HL-60 (cell line): ENCODE results near the gene CPNE4.

Experiments used
- DNase-seq, 2 experiments: peaks; one replicate each; pipeline ENCODE4 v3.0.0-alpha.2; 2010 to 2020; ENCODE audit warnings: low read depth in 1 of 2, low spot score in 1 of 2
- H3K27ac ChIP-seq: fragments of 250-450 bp; sonication (Bioruptor Pico); replicated peaks from 2 replicates; pipeline ENCODE4 v1.5.1; 2020; ENCODE audit warnings: mild to moderate bottlenecking, moderate library complexity
- H3K27me3 ChIP-seq: fragments of 250-450 bp; sonication (Bioruptor Pico); 2 replicates; pipeline ENCODE4 v1.5.1; 2021; ENCODE audit warnings: mild to moderate bottlenecking, moderate library complexity; ENCODE audit not compliant: insufficient read depth, poor library complexity, severe bottlenecking
- H3K4me3 ChIP-seq: replicated peaks from 2 replicates; pipeline ENCODE4 v1.5.1; 2011; ENCODE audit warnings: mild to moderate bottlenecking, control low read depth, low read length; ENCODE audit not compliant: insufficient read depth
- CTCF ChIP-seq: IDR thresholded peaks from one replicate; pipeline ENCODE4 v1.5.1; 2011; ENCODE audit warnings: low read length, control low read depth, inconsistent platforms; ENCODE audit not compliant: insufficient read depth
- GABPA ChIP-seq: IDR thresholded peaks from 2 replicates; pipeline ENCODE4 v1.6.1; 2012; ENCODE audit warnings: low read depth
- POLR2AphosphoS5 ChIP-seq: IDR thresholded peaks from 2 replicates; pipeline ENCODE4 v1.6.1; 2012; ENCODE audit warnings: low read depth
- REST ChIP-seq: IDR thresholded peaks from 2 replicates; pipeline ENCODE4 v1.6.1; 2012; ENCODE audit warnings: low read depth; ENCODE audit not compliant: insufficient replicate concordance
- SPI1 ChIP-seq: IDR thresholded peaks from 2 replicates; pipeline ENCODE4 v1.6.1; 2012; ENCODE audit warnings: low read depth, mild to moderate bottlenecking, borderline replicate concordance

The CPNE4 gene

GRCh38 chr3:131690800-131691199, 344.0 kb downstream of the CPNE4 start:
- Histone ChIP-seq H3K27ac (no peak overlapping the region), H3K27me3 (no peaks in the 10 kb centered on the region), H3K4me3 (no peak overlapping the region)
- no peak for DNase-seq
- TF ChIP-seq GABPA (no peak), REST (no peak)

GRCh38 chr3:131688370-131688769, 346.4 kb downstream of the CPNE4 start:
- TF ChIP-seq POLR2AphosphoS5 (no peak), CTCF (no peak), GABPA (no peak), SPI1 (no peak), REST (no peak)
- no peak overlapping the region for H3K4me3 ChIP-seq
- no peak overlapping the region for H3K27ac ChIP-seq
- H3K27me3 ChIP-seq, result no peaks in the 10 kb centered on the region
- no peak for DNase-seq

- no peak for TF ChIP-seq REST
- TF ChIP-seq GABPA, result no peak
- no peak for TF ChIP-seq CTCF
- TF ChIP-seq POLR2AphosphoS5, result no peak
- no peak for TF ChIP-seq SPI1
- no peak for DNase-seq
- Histone ChIP-seq H3K27ac (no peak overlapping the region), H3K4me3 (no peak overlapping the region), H3K27me3 (no peaks in the 10 kb centered on the region)
These were observed 365.2 kb downstream of the CPNE4 start for GRCh38 chr3:131669600-131669999.

- no peak overlapping the region for H3K27ac ChIP-seq
- no peak for DNase-seq
- no peak overlapping the region for H3K4me3 ChIP-seq
- H3K27me3 ChIP-seq, result peaks cover 3% of the 10 kb centered on the region
- no peak for TF ChIP-seq SPI1
- no peak for TF ChIP-seq REST
- TF ChIP-seq POLR2AphosphoS5, result no peak
- no peak for TF ChIP-seq GABPA
- TF ChIP-seq CTCF, result no peak
These were observed 376.0 kb downstream of the CPNE4 start for GRCh38 chr3:131658771-131659170.
